SU-DHL-6 (cell line): ENCODE measurements around the gene TWSG1.

Source experiments
- EZH2phosphoT487 ChIP-seq: fragments of 200-600 bp; sonication (generic), shearing (Covaris generic); conservative IDR thresholded peaks from 2 replicates; pipeline ENCODE4 v1.6.1; 2018; ENCODE audit warnings: mild to moderate bottlenecking, antibody characterized with exemption, low read length, moderate library complexity, mixed read lengths
- TF ChIP-seq, protein P1 (sequence below): fragments of 200-600 bp; sonication (generic); IDR thresholded peaks from one replicate; pipeline ENCODE4 v1.5.1; 2017; ENCODE audit warnings: antibody characterized with exemption, mild to moderate bottlenecking, low read length, moderate library complexity; ENCODE audit not compliant: insufficient read depth, poor library complexity, severe bottlenecking

GRCh38 chr18:9437021-9437437, 102.5 kb downstream of the TWSG1 start:
- TF ChIP-seq, protein P1, sequence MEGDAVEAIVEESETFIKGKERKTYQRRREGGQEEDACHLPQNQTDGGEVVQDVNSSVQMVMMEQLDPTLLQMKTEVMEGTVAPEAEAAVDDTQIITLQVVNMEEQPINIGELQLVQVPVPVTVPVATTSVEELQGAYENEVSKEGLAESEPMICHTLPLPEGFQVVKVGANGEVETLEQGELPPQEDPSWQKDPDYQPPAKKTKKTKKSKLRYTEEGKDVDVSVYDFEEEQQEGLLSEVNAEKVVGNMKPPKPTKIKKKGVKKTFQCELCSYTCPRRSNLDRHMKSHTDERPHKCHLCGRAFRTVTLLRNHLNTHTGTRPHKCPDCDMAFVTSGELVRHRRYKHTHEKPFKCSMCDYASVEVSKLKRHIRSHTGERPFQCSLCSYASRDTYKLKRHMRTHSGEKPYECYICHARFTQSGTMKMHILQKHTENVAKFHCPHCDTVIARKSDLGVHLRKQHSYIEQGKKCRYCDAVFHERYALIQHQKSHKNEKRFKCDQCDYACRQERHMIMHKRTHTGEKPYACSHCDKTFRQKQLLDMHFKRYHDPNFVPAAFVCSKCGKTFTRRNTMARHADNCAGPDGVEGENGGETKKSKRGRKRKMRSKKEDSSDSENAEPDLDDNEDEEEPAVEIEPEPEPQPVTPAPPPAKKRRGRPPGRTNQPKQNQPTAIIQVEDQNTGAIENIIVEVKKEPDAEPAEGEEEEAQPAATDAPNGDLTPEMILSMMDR = no peak
- no peak for TF ChIP-seq EZH2phosphoT487
